Stimulated activated naive B cell treated with anti-CD40 and anti-IgM and Interleukin-4, amounts not matched to agents 10 μg/mL and 1 μg/mL and 100 μg/mL, for 72 hours (primary cell): ENCODE results near the gene TTC39B.

Experiments used
- ATAC-seq, 2 donors: fragments of 150-1000 bp; cut with Tn5 transposase; replicated peaks; 2 replicates each; pipeline ENCODE4 v1.10.0; 2021; ENCODE audit warnings: moderate library complexity in 1 of 2
- DNase-seq: peaks from one replicate; pipeline ENCODE4 v3.0.0; 2021
- H3K27ac Mint-ChIP-seq: one replicate; pipeline ENCODE4 v1.8.0; 2022; ENCODE audit warnings: mild to moderate bottlenecking, mixed read lengths
- H3K27me3 Mint-ChIP-seq, 2 donors: one replicate each; pipeline ENCODE4 v1.8.0; 2022; ENCODE audit warnings: mixed read lengths in 2 of 2
- H3K36me3 Mint-ChIP-seq, 2 donors: one replicate each; pipeline ENCODE4 v1.8.0; 2022; ENCODE audit warnings: mixed read lengths in 2 of 2, mild to moderate bottlenecking in 1 of 2
- H3K4me1 Mint-ChIP-seq, 2 donors: one replicate each; pipeline ENCODE4 v1.8.0; 2022; ENCODE audit warnings: mixed read lengths in 2 of 2, mild to moderate bottlenecking in 1 of 2
- H3K4me3 Mint-ChIP-seq, 2 donors: one replicate each; pipeline ENCODE4 v1.8.0; 2022; ENCODE audit warnings: mild to moderate bottlenecking in 2 of 2, mixed read lengths in 2 of 2, moderate library complexity in 1 of 2
- H3K9me3 Mint-ChIP-seq, 2 donors: one replicate each; pipeline ENCODE4 v1.8.0; 2022; ENCODE audit warnings: mixed read lengths in 2 of 2, mild to moderate bottlenecking in 1 of 2

The TTC39B gene

DNA sequence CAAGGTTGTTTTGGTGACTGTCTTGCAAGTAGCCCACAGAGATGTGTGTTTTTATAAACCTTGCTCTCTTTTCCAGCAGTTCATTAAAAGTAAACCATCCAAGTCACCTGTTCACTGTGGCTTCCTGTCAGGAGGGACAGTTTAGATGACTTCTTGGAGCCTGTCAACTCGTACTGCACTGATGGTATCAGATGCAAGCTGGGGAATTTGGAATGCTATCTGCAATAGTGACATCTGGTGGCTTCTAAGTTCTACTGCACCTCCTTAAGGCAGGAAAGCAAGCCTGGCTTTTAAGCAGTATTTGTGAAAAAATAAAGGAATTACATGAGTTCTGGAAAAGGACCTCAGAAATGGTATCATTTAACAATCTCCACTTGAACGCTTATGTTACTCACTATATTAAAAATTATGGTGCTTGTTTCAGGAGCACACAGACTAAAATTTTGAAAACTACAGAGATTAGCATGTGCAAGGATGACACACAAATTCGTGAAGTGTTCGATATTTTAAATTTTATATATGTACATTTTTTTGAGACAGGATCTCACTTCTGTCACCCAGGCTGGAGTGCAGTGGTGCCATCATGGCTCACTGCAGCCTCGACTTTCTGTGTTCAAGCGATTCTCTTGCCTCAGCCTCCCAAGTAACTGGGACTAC is 164.0 kb downstream of the TTC39B start:
- Mint-ChIP-seq H3K27me3 (peaks cover 0 to 8% of the 10 kb centered on the region in 2 donors), H3K4me3 (no peak overlapping the region), H3K36me3 (no peaks in the 10 kb centered on the region), H3K9me3 (no peaks in the 10 kb centered on the region), H3K27ac (no peak overlapping the region), H3K4me1 (no peaks in the 10 kb centered on the region)
- ATAC-seq: peak; percentile 52 to 75
- no peak for DNase-seq

DNA sequence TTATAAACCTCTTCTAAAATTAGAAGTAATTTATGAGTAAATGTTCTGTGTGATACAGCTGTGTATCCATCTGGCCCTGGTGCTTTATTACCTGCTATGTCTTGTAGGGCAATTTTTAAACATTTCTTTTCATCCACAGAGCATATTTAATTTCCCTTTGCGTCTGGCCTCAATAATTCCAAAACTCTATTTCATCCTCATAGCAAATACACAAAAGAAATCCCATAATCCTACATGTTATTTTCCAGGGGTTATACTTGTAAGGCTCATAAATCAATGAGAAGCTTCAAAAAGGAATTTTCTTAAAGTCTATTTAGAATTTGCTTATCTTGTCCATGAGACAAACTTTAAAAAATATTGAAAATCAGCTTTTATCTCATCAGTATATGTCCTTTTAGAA is 167.0 kb downstream of the TTC39B start:
- Mint-ChIP-seq H3K27me3 (peaks cover 0 to 12% of the 10 kb centered on the region in 2 donors), H3K4me1 (peaks cover 3 to 5% of the 10 kb centered on the region in 2 donors), H3K4me3 (no peak overlapping the region), H3K9me3 (no peaks in the 10 kb centered on the region), H3K27ac (no peak overlapping the region), H3K36me3 (no peaks in the 10 kb centered on the region)
- ATAC-seq: no peak
- DNase-seq: no peak

DNA sequence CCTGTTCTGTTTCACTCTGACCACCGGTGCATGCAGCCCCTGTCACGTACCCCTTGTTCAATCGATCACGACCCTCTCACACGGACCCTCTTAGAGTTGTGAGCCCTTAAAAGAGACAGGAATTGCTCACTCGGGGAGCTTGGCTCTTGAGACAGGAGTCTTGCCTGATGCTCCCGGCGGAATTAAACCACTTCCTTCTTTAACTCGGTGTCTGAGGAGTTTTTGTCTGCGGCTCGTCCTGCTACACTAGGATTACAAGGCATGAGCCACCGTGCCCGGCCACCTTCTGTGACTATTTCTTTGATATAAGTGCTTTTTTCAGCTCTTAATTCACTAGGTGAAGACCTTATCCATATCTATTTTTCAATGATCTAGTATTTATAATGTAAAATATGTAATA is 167.5 kb downstream of the TTC39B start:
- Mint-ChIP-seq H3K27ac (no peak overlapping the region), H3K4me3 (no peak overlapping the region), H3K9me3 (no peaks in the 10 kb centered on the region), H3K4me1 (peaks cover 3 to 5% of the 10 kb centered on the region in 2 donors), H3K36me3 (no peaks in the 10 kb centered on the region), H3K27me3 (peaks cover 3 to 10% of the 10 kb centered on the region in 2 donors)
- ATAC-seq: no peak
- DNase-seq: no peak

DNA sequence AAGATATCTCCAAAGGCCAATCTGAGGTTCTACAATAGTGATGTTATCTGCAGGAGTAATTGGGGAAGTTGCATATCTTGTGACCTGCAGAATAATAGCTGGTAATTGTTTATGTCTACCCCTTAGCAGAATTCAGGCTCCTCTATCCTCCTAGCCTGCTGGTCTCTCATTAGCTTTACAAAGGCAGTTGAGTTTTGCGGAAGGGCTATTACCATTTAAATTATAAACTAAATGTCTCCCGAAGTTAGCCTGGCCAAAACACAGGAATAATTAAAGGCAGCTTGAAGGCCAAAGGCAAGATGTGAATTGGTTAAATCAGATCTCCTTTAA is 168.7 kb downstream of the TTC39B start:
- Mint-ChIP-seq H3K36me3 (no peaks in the 10 kb centered on the region), H3K4me1 (peaks cover 3 to 5% of the 10 kb centered on the region in 2 donors), H3K4me3 (no peak overlapping the region), H3K27ac (no peak overlapping the region), H3K27me3 (peaks cover 5 to 9% of the 10 kb centered on the region in 2 donors), H3K9me3 (no peaks in the 10 kb centered on the region)
- ATAC-seq (no peak), DNase-seq (no peak)

- Mint-ChIP-seq H3K27ac (no peak overlapping the region), H3K9me3 (no peaks in the 10 kb centered on the region)
- ATAC-seq: no peak
Measured at GRCh38 chr9:15137658-15138356, 169.2 kb downstream of the TTC39B start.

GRCh38 chr9:15137089-15137488 is 169.9 kb downstream of the TTC39B start:
- ATAC-seq (no peak), DNase-seq (no peak)
- Mint-ChIP-seq H3K4me3 (no peak overlapping the region), H3K27ac (no peak overlapping the region), H3K27me3 (peaks cover 5 to 9% of the 10 kb centered on the region in 2 donors), H3K36me3 (no peaks in the 10 kb centered on the region), H3K4me1 (peaks cover 3 to 5% of the 10 kb centered on the region in 2 donors), H3K9me3 (no peaks in the 10 kb centered on the region)

More at GRCh38 chr9:15137658-15138356, 169.2 kb downstream of the TTC39B start:
- DNase-seq: no peak
- Mint-ChIP-seq H3K4me3 (no peak overlapping the region), H3K36me3 (no peaks in the 10 kb centered on the region), H3K4me1 (peaks cover 3 to 5% of the 10 kb centered on the region in 2 donors), H3K27me3 (peaks cover 5 to 9% of the 10 kb centered on the region in 2 donors)

DNA sequence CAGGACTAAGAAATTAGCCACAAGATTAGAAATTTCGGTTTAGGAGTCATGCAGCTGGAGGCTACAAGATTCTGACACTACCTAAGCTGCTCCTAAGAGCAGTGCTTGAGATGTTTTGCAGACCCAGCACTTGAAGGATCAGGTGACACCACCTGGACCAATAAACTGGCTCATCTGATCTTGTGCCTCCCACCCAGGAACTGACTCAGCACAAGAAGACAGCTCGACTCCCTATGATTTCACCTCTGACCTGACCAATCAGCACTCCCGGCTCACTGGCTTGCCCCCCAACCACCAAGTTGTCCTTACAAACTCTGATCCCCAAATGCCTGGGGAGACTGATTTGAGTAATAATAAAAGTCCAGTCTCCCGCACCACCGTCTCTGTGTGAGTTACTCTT is 170.4 kb downstream of the TTC39B start:
- H3K27me3 Mint-ChIP-seq: peaks cover 5 to 9% of the 10 kb centered on the region in 2 donors
- DNase-seq: no peak
- peaks cover 3 to 5% of the 10 kb centered on the region in 2 donors for H3K4me1 Mint-ChIP-seq
- H3K27ac Mint-ChIP-seq: no peak overlapping the region
- H3K4me3 Mint-ChIP-seq: no peak overlapping the region
- H3K36me3 Mint-ChIP-seq: no peaks in the 10 kb centered on the region
- ATAC-seq: no peak
- no peaks in the 10 kb centered on the region for H3K9me3 Mint-ChIP-seq

GRCh38 chr9:15135164-15135792 is 171.7 kb downstream of the TTC39B start:
- Mint-ChIP-seq H3K4me3 (no peak overlapping the region), H3K36me3 (no peaks in the 10 kb centered on the region), H3K27ac (peak overlapping the region; percentile 4), H3K4me1 (peaks cover 3 to 5% of the 10 kb centered on the region in 2 donors), H3K27me3 (peaks cover 5% of the 10 kb centered on the region in 2 donors), H3K9me3 (no peaks in the 10 kb centered on the region)
- ATAC-seq: peak; percentile 71 to 73
- DNase-seq: peak; percentile 10

DNA sequence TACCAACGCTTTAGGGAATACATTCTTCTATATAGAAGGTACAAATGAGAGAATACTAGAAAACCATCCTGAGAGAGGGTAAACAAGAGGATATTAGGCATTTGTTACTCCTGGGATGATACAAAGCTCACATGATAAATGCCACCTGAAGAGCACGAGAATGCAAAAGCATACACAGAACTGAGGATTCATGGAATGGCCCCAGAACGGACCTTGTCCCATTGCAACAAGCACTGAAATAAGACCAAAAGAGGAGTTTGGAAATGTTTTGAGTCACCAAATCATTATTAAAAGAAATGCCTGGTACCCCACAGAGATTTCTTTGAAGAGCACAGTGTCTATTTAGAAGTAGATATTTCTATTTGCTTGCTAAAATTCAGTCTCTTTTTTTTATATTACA is 173.5 kb downstream of the TTC39B start:
- Mint-ChIP-seq H3K4me1 (peaks cover 3 to 5% of the 10 kb centered on the region in 2 donors), H3K4me3 (no peak overlapping the region), H3K36me3 (no peaks in the 10 kb centered on the region), H3K27ac (no peak overlapping the region), H3K27me3 (peaks cover 5% of the 10 kb centered on the region in 2 donors), H3K9me3 (no peaks in the 10 kb centered on the region)
- ATAC-seq: no peak
- DNase-seq: no peak

DNA sequence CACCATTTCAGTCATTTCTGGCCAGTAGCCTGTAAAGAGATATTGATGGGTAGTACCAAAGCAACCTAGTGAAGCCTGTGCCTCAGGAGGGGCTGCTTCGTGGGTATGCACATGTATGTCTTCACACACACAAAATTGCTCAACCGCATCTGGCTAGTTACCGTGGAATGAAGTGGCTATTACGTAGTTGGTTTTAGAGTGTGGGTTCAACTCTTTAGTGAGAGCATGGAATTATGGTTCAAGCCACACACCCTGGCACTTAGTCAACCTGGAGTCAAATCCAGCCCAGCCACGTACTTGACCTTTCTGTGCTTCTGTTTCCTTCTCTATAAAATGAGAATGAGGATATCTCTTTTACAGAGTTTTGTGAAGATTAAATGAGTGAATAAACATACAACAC is 174.9 kb downstream of the TTC39B start:
- Mint-ChIP-seq H3K36me3 (no peaks in the 10 kb centered on the region), H3K9me3 (no peaks in the 10 kb centered on the region), H3K4me3 (no peak overlapping the region), H3K4me1 (peaks cover 3 to 5% of the 10 kb centered on the region in 2 donors), H3K27ac (no peak overlapping the region), H3K27me3 (peaks cover 5% of the 10 kb centered on the region in 2 donors)
- no peak for DNase-seq
- ATAC-seq: no peak

DNA sequence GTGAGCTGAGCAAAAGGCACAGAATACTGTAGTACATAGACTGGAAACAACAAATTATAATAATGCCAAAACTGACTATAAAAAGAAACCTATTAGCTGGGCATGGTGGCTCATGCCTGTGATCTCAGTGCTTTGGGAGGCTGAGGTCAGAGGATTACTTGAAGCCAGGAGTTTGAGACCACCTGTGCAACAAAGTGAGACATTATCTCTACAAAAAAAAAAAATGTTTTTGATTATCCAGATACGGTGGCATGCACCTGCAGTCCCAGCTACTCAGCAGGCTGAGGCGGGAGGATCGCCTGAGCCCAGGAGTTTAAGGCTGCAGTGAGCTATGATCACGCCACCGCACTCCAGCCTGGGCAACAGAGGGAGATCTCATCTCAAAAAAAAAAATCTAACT is 175.9 kb downstream of the TTC39B start:
- DNase-seq: no peak
- peaks cover 3 to 5% of the 10 kb centered on the region in 2 donors for H3K4me1 Mint-ChIP-seq
- H3K4me3 Mint-ChIP-seq: no peak overlapping the region
- no peaks in the 10 kb centered on the region for H3K36me3 Mint-ChIP-seq
- no peaks in the 10 kb centered on the region for H3K9me3 Mint-ChIP-seq
- no peak for ATAC-seq
- peaks cover 13% of the 10 kb centered on the region in 2 donors for H3K27me3 Mint-ChIP-seq
- H3K27ac Mint-ChIP-seq: no peak overlapping the region

DNA sequence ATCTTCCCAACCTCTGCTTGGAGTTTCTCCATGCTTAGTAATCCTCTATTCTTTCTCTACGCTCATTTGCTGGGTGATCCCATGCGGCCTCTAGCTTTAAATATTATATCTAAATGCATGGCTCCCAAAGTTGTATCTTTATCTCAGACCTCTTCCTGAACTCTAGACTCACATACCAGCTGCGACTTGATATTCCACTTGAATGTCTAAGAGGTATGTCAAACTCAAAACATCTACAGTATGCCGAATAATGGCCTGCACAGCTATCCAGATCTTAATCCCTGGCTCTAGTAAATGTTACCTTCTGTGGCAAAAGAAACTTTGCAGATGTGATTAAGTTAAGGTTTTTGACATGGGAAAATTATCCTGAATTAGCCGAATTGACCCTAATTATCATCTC is 179.2 kb downstream of the TTC39B start:
- peaks cover 12 to 13% of the 10 kb centered on the region in 2 donors for H3K27me3 Mint-ChIP-seq
- H3K4me1 Mint-ChIP-seq: no peaks in the 10 kb centered on the region
- no peaks in the 10 kb centered on the region for H3K9me3 Mint-ChIP-seq
- no peak for ATAC-seq
- H3K36me3 Mint-ChIP-seq: no peaks in the 10 kb centered on the region
- DNase-seq: no peak
- H3K4me3 Mint-ChIP-seq: no peak overlapping the region
- H3K27ac Mint-ChIP-seq: no peak overlapping the region

DNA sequence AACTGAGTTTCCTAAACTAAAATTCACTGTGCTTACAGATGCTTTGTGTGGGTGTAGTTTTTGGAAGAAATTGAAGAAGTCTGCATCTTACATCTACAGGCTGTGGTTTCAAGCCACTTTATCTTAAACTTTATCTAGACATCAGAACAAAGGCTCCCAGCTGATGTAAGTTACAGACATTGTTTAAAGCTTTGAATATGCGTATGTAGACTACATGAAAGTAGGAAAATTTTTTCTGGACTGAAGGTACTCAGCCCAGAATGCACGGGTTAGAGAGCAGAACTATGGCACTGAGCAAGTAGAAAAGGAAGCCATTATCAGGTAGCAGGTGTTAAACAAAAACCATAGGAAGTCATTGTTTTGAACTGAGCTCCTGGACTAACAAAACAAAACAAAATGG is 185.4 kb downstream of the TTC39B start:
- Mint-ChIP-seq H3K27ac (no peak overlapping the region), H3K27me3 (peaks cover 20 to 21% of the 10 kb centered on the region in 2 donors), H3K9me3 (no peaks in the 10 kb centered on the region), H3K4me1 (no peaks in the 10 kb centered on the region), H3K36me3 (no peaks in the 10 kb centered on the region), H3K4me3 (no peak overlapping the region)
- ATAC-seq (no peak), DNase-seq (no peak)

GRCh38 chr9:15116130-15116580 is 190.9 kb downstream of the TTC39B start:
- ATAC-seq (no peak), DNase-seq (no peak)
- Mint-ChIP-seq H3K36me3 (no peaks in the 10 kb centered on the region), H3K27me3 (peaks cover 17 to 19% of the 10 kb centered on the region in 2 donors), H3K4me1 (no peaks in the 10 kb centered on the region), H3K9me3 (no peaks in the 10 kb centered on the region), H3K27ac (no peak overlapping the region), H3K4me3 (no peak overlapping the region)

GRCh38 chr9:15115702-15116101 is 191.3 kb downstream of the TTC39B start:
- Mint-ChIP-seq H3K9me3 (no peaks in the 10 kb centered on the region), H3K36me3 (no peaks in the 10 kb centered on the region), H3K27me3 (peaks cover 17 to 19% of the 10 kb centered on the region in 2 donors), H3K27ac (no peak overlapping the region), H3K4me1 (no peaks in the 10 kb centered on the region), H3K4me3 (no peak overlapping the region)
- DNase-seq (no peak), ATAC-seq (no peak)
